Mesendoderm (in vitro differentiated cells): ENCODE measurements around the gene ARHGAP28.
"Not testable (repeated sequence)": the region's sequence is repeated elsewhere in the genome, so short reads cannot be mapped to it uniquely, and the experiment has no call there.

ENCODE experiments used
- DNase-seq: peaks from one replicate; pipeline ENCODE4 v3.0.0; 2013
- H2AK5ac ChIP-seq: 2 replicates; pipeline ENCODE4 v1.6.1; 2013; ENCODE audit warnings: low read length, inconsistent platforms
- H2BK120ac ChIP-seq: 2 replicates; pipeline ENCODE4 v1.6.1; 2013; ENCODE audit warnings: low read depth, mild to moderate bottlenecking, low read length, moderate library complexity, mixed read lengths
- H2BK15ac ChIP-seq: replicated peaks from 2 replicates; pipeline ENCODE4 v1.6.1; 2013; ENCODE audit warnings: low read depth, mild to moderate bottlenecking, moderate library complexity
- H2BK5ac ChIP-seq: 2 replicates; pipeline ENCODE4 v1.6.1; 2013; ENCODE audit warnings: low read length, inconsistent platforms
- H3K18ac ChIP-seq: 2 replicates; pipeline ENCODE4 v1.6.1; 2013; ENCODE audit warnings: mild to moderate bottlenecking, low read length, mixed read lengths
- H3K23ac ChIP-seq: one replicate; pipeline ENCODE4 v1.6.1; 2013; ENCODE audit warnings: low read length
- H3K27ac ChIP-seq: 2 replicates; pipeline ENCODE4 v1.5.1; 2013; ENCODE audit warnings: low read depth, mild to moderate bottlenecking, inconsistent platforms, low read length, moderate library complexity
- H3K27me3 ChIP-seq: 2 replicates; pipeline ENCODE4 v1.6.1; 2013; ENCODE audit warnings: low read length, control low read depth, mild to moderate bottlenecking, inconsistent platforms; ENCODE audit not compliant: insufficient read depth, poor library complexity
- H3K36me3 ChIP-seq: 2 replicates; pipeline ENCODE4 v1.6.1; 2013; ENCODE audit warnings: low read length, inconsistent platforms; ENCODE audit not compliant: control insufficient read depth, insufficient read depth
- H3K4ac ChIP-seq: one replicate; pipeline ENCODE4 v1.6.1; 2013; ENCODE audit warnings: low read depth, mild to moderate bottlenecking, low read length, moderate library complexity
- H3K4me1 ChIP-seq: 2 replicates; pipeline ENCODE4 v1.6.1; 2013; ENCODE audit warnings: low read depth, low read length, inconsistent platforms; ENCODE audit not compliant: control insufficient read depth
- H3K4me2 ChIP-seq: 2 replicates; pipeline ENCODE4 v1.6.1; 2013; ENCODE audit warnings: low read length
- H3K4me3 ChIP-seq: 2 replicates; pipeline ENCODE4 v1.5.1; 2013; ENCODE audit warnings: mild to moderate bottlenecking, low read length
- H3K56ac ChIP-seq: one replicate; pipeline ENCODE4 v1.6.1; 2013; ENCODE audit warnings: low read length
- H3K79me1 ChIP-seq: 2 replicates; pipeline ENCODE4 v1.6.1; 2013; ENCODE audit warnings: low read length, inconsistent platforms
- H3K79me2 ChIP-seq: 2 replicates; pipeline ENCODE4 v1.6.1; 2013; ENCODE audit warnings: mild to moderate bottlenecking, low read length; ENCODE audit not compliant: control insufficient read depth, insufficient read depth
- H3K9ac ChIP-seq: 2 replicates; pipeline ENCODE4 v1.6.1; 2013; ENCODE audit warnings: low read length, inconsistent platforms
- H4K5ac ChIP-seq: one replicate; pipeline ENCODE4 v1.6.1; 2013; ENCODE audit warnings: low read length
- H4K8ac ChIP-seq: one replicate; pipeline ENCODE4 v1.6.1; 2013; ENCODE audit warnings: low read depth, mild to moderate bottlenecking, control low read depth, low read length, moderate library complexity
- WGBS: extraction: QIAGEN DNeasy Blood & Tissue Kit; methylation state at CpG from one replicate; pipeline ENCODE4 v1.1.7; 2013; ENCODE audit warnings: low lambda C conversion rate, missing lambda C conversion rate; ENCODE audit not compliant: insufficient coverage; ENCODE audit errors: extremely low coverage; 5-methylcytosine and 5-hydroxymethylcytosine counted together

Gene ARHGAP28

DNA sequence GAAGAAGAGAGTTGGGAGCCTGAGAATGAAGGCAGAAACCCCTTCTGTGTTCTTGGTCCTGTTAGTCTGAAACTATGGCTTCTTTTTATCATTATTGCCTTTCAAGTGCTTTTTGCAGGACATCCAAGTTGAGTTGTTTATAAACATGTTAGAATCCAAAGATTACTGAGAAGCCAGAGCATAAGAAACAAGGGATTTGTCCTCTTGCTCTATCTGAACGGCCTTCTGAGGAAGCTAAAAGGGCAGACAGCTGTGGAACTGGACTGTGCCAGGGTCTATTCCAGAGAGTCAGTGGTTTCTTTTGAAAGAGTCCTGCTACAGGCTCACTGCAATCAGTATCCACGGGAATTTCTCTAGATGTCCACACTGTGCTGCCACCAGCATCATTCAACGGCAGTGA is 86.6 kb downstream of the ARHGAP28 start:
- no peak overlapping the region for H4K5ac ChIP-seq
- H3K9ac ChIP-seq: no peak overlapping the region
- no peak overlapping the region for H2BK5ac ChIP-seq
- no peak overlapping the region for H3K4me3 ChIP-seq
- no peaks in the 10 kb centered on the region for H3K79me1 ChIP-seq
- no peak overlapping the region for H3K4me2 ChIP-seq
- no peak overlapping the region for H3K56ac ChIP-seq
- no peak overlapping the region for H3K27ac ChIP-seq
- no peak overlapping the region for H4K8ac ChIP-seq
- DNase-seq: no peak
- no peak overlapping the region for H2BK120ac ChIP-seq
- no peak overlapping the region for H2AK5ac ChIP-seq
- H3K4ac ChIP-seq: no peak overlapping the region
- no peak overlapping the region for H3K23ac ChIP-seq
- no peak overlapping the region for H2BK15ac ChIP-seq
- H3K4me1 ChIP-seq: no peaks in the 10 kb centered on the region
- H3K27me3 ChIP-seq: no peaks in the 10 kb centered on the region
- H3K18ac ChIP-seq: no peak overlapping the region
- no CpG with 5 or more reads among the region's 3 CpGs for WGBS
- no peaks in the 10 kb centered on the region for H3K79me2 ChIP-seq
- no peaks in the 10 kb centered on the region for H3K36me3 ChIP-seq

DNA sequence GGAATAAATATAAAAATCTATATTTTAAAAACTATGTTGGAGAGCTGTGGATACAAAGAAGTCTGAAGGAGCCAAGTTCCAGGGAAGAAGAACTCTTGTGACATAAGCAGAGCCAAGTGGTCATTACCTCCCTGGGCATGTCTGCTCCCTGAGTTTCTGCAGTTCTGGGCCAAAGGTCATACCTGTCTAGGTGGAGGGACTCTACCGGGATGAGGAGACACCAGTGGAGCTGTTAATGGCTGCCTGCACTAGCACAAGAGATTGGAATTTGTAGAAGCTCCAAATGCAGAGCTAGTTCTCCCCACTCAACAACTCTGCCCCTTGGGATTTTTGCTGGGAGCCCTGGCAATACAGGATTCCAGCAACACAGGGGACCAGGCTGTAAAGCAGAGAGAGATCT is 89.8 kb downstream of the ARHGAP28 start:
- no peak overlapping the region for H3K9ac ChIP-seq
- no CpG with 5 or more reads among the region's 1 CpG for WGBS
- no peak overlapping the region for H4K5ac ChIP-seq
- H3K27ac ChIP-seq: no peak overlapping the region
- H2BK120ac ChIP-seq: no peak overlapping the region
- H3K4ac ChIP-seq: no peak overlapping the region
- no peaks in the 10 kb centered on the region for H3K79me1 ChIP-seq
- DNase-seq: no peak
- no peaks in the 10 kb centered on the region for H3K4me1 ChIP-seq
- H3K36me3 ChIP-seq: no peaks in the 10 kb centered on the region
- no peak overlapping the region for H2BK15ac ChIP-seq
- H3K4me2 ChIP-seq: no peak overlapping the region
- no peaks in the 10 kb centered on the region for H3K79me2 ChIP-seq
- H3K18ac ChIP-seq: no peak overlapping the region
- no peak overlapping the region for H3K4me3 ChIP-seq
- H4K8ac ChIP-seq: no peak overlapping the region
- no peak overlapping the region for H2BK5ac ChIP-seq
- H3K23ac ChIP-seq: no peak overlapping the region
- no peak overlapping the region for H3K56ac ChIP-seq
- no peaks in the 10 kb centered on the region for H3K27me3 ChIP-seq
- H2AK5ac ChIP-seq: no peak overlapping the region

DNA sequence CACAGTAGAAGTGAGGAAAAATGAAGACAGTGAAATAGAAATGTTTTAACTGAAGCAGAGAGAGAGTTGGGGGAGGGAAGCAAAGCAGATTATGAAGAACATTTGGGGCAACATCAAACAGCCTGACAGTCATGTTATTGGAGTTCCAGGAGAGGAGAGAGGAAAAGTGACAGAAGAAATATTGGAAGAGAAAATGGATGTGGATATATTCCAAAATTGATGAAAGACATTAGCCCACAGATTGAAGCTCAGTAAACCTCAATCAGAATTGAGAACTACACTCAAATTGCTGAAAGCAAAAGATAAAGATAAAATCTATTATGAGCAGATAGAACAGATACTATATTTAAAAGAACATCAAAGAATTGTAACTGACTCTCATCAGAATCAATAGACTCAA is 90.8 kb downstream of the ARHGAP28 start:
- Histone ChIP-seq H3K9ac (no peak overlapping the region), H3K4me3 (no peak overlapping the region), H3K79me1 (no peaks in the 10 kb centered on the region), H3K4me1 (no peaks in the 10 kb centered on the region), H3K56ac (no peak overlapping the region), H2BK120ac (no peak overlapping the region), H4K5ac (no peak overlapping the region), H3K4me2 (no peak overlapping the region), H2BK15ac (no peak overlapping the region), H3K4ac (no peak overlapping the region), H3K36me3 (no peaks in the 10 kb centered on the region), H3K23ac (no peak overlapping the region), H3K79me2 (no peaks in the 10 kb centered on the region), H3K27me3 (no peaks in the 10 kb centered on the region), H2BK5ac (no peak overlapping the region), H4K8ac (no peak overlapping the region), H3K18ac (no peak overlapping the region), H3K27ac (no peak overlapping the region), H2AK5ac (no peak overlapping the region)
- no peak for DNase-seq

DNA sequence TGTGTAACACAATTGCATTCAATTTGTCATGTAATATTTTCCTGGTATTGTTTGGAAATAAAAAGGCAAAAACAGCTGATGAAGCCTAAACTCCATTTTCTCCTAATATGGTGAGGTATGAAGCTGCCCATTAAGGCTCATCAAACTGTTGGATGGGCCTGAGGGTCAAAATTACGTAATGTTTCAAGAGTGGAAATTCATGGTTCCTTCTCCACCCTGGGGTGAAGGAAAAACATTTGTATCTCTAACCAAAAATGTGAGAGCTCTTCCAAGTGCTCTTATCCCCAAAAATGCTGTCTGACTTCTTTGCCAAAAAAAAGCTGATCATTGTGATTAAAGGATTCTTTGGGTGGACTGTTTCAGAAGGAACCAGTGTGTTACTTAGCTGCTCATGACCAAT is 91.8 kb downstream of the ARHGAP28 start:
- no peak overlapping the region for H2BK5ac ChIP-seq
- H3K4me1 ChIP-seq: no peaks in the 10 kb centered on the region
- no CpG with 5 or more reads among the region's 1 CpG for WGBS
- H3K9ac ChIP-seq: no peak overlapping the region
- H3K18ac ChIP-seq: no peak overlapping the region
- H3K4me2 ChIP-seq: no peak overlapping the region
- no peak overlapping the region for H3K23ac ChIP-seq
- H3K27me3 ChIP-seq: no peaks in the 10 kb centered on the region
- no peak overlapping the region for H4K8ac ChIP-seq
- no peaks in the 10 kb centered on the region for H3K36me3 ChIP-seq
- no peak overlapping the region for H3K4ac ChIP-seq
- H3K79me1 ChIP-seq: no peaks in the 10 kb centered on the region
- no peak overlapping the region for H4K5ac ChIP-seq
- H3K56ac ChIP-seq: no peak overlapping the region
- H2AK5ac ChIP-seq: no peak overlapping the region
- no peaks in the 10 kb centered on the region for H3K79me2 ChIP-seq
- DNase-seq: no peak
- no peak overlapping the region for H3K4me3 ChIP-seq
- H2BK120ac ChIP-seq: no peak overlapping the region
- H2BK15ac ChIP-seq: no peak overlapping the region
- no peak overlapping the region for H3K27ac ChIP-seq

DNA sequence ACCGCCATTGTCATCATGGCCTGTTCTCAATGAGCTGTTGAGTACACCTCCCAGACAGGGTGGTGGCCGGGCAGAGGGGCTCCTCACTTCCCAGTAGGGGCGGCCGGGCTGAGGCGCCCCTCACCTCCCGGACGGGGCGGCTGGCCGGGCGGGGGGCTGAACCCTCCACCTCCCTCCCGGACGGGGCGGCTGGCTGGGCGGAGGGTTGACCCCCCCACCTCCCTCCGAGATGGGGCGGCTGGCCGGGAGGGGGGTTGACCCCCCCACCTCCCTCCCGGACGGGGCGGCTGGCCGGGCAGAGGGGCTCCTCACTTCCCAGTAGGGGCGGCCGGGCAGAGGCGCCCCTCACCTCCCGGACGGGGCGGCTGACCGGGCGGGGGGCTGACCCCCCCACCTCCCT is 97.6 kb downstream of the ARHGAP28 start:
- H2BK120ac ChIP-seq, H3K79me1 ChIP-seq, H3K4me1 ChIP-seq, H4K8ac ChIP-seq, H3K9ac ChIP-seq, H2BK15ac ChIP-seq, H3K56ac ChIP-seq, H3K4ac ChIP-seq, H3K79me2 ChIP-seq, H3K4me3 ChIP-seq, H3K18ac ChIP-seq, H3K27ac ChIP-seq, H3K4me2 ChIP-seq, H3K36me3 ChIP-seq, H2AK5ac ChIP-seq, DNase-seq, H4K5ac ChIP-seq, H3K27me3 ChIP-seq, H3K23ac ChIP-seq, H2BK5ac ChIP-seq: not testable (repeated sequence)
- WGBS: no CpG with 5 or more reads among the region's 29 CpGs

DNA sequence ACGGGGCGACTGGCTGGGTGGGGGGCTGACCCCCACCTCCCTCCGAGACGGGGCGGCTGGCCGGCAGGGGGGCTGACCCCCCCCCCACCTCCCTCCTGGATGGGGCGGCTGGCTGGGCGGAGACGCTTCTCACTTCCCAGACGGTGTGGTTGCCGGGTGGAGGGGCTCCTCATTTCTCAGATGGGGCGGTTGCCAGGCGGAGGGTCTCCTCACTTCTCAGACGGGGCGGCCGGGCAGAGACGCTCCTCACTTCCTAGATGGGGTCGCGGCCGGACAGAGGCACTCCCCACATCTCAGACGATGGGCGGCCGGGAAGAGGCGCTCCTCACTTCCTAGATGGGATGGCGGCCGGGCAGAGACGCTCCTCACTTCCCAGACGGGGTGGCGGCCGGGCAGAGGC is 98.0 kb downstream of the ARHGAP28 start:
- not testable (repeated sequence) for H3K27me3 ChIP-seq, H3K79me1 ChIP-seq, H2AK5ac ChIP-seq, H3K18ac ChIP-seq, DNase-seq, H3K4me3 ChIP-seq, H2BK120ac ChIP-seq, H4K5ac ChIP-seq, H3K27ac ChIP-seq, H3K9ac ChIP-seq, H3K36me3 ChIP-seq, H4K8ac ChIP-seq, H3K4me2 ChIP-seq, H2BK15ac ChIP-seq, H3K23ac ChIP-seq, H3K56ac ChIP-seq, H2BK5ac ChIP-seq, H3K4ac ChIP-seq, H3K4me1 ChIP-seq, H3K79me2 ChIP-seq
- WGBS: no CpG with 5 or more reads among the region's 30 CpGs
